B cell (primary cell): ENCODE results near the gene NHS. TPM values are rescaled to one million over a fixed set of nuclear protein-coding genes. Genes with fewer than 3 reads are reported as not detected.

Experiments
- ATAC-seq: fragments of 200-7000 bp; cut with Tn5 transposase; one replicate; pipeline ENCODE4 v1.10.0; 2021; ENCODE audit warnings: low read depth, mild to moderate bottlenecking, moderate number of reproducible peaks, moderate library complexity
- CTCF ChIA-PET: fragments of 350-600 bp; sonication (Branson Sonifier 250); formaldehyde crosslinking; loops from one replicate; lab custom pipeline; 2021; ENCODE audit warnings: antibody characterized with exemption, inconsistent platforms; lab: Charles Lee
- POLR2A ChIA-PET: fragments of 350-600 bp; sonication (Branson Sonifier 250); formaldehyde crosslinking; loops from one replicate; lab custom pipeline; 2021; ENCODE audit warnings: antibody characterized with exemption; lab: Charles Lee
- DNase-seq: peaks from one replicate; pipeline ENCODE4 v3.0.0; 2013
- H2AFZ ChIP-seq: 2 replicates; pipeline ENCODE4 v1.6.1; 2012; ENCODE audit warnings: mild to moderate bottlenecking, low read depth, low read length; ENCODE audit not compliant: insufficient read depth, poor library complexity, severe bottlenecking
- H3K27ac ChIP-seq, 2 donors: 1 replicate in 1 of 2; 2 replicates in 1 of 2; pipeline ENCODE4 v1.5.1; 2012 to 2013; ENCODE audit warnings: low read length in 2 of 2, mild to moderate bottlenecking in 2 of 2, moderate library complexity in 1 of 2
- H3K27me3 ChIP-seq, 4 experiments: fragments of 200-600 bp in 1 of 4; sonication (generic) in 1 of 4; replicated peaks in 1 of 4; 1 replicate in 2 of 4; 2 replicates in 2 of 4; pipeline versions ENCODE4 v1.6.1 to v1.7.0; 2013 to 2016; ENCODE audit warnings: low read length in 3 of 4, mild to moderate bottlenecking in 2 of 4, mixed read lengths in 1 of 4, moderate library complexity in 1 of 4; ENCODE audit not compliant: insufficient read depth in 4 of 4, control insufficient read depth in 3 of 4; ENCODE audit errors: control extremely low read depth in 1 of 4
- H3K36me3 ChIP-seq, 2 experiments: replicated peaks in 1 of 2; 1 replicate in 1 of 2; 2 replicates in 1 of 2; pipeline versions ENCODE4 v1.6.1 to v1.7.1; 2013; ENCODE audit warnings: low read length in 1 of 2; ENCODE audit not compliant: insufficient read depth in 2 of 2, control insufficient read depth in 1 of 2; ENCODE audit errors: control extremely low read depth in 1 of 2, extremely low read depth in 1 of 2
- H3K4me1 ChIP-seq, 2 donors: fragments of 200-600 bp in 1 of 2; sonication (generic) in 1 of 2; 1 replicate in 1 of 2; 2 replicates in 1 of 2; pipeline versions ENCODE4 v1.5.1 to v1.6.1; 2013 to 2017; ENCODE audit warnings: low read length in 2 of 2; ENCODE audit not compliant: control insufficient read depth in 2 of 2, insufficient read depth in 2 of 2
- H3K4me2 ChIP-seq: replicated peaks from 2 replicates; pipeline ENCODE3; 2012; ENCODE audit warnings: mild to moderate bottlenecking, low read depth, low read length; ENCODE audit not compliant: poor library complexity, severe bottlenecking
- H3K4me3 ChIP-seq, 5 experiments: fragments of 200-600 bp in 1 of 5; sonication (generic) in 1 of 5; 1 replicate in 3 of 5; 2 replicates in 2 of 5; pipeline versions ENCODE4 v1.5.1 to v1.7.0; 2011 to 2016; ENCODE audit warnings: low read length in 4 of 5, mild to moderate bottlenecking in 4 of 5, low read depth in 2 of 5, control low read depth in 1 of 5, moderate library complexity in 1 of 5; ENCODE audit not compliant: insufficient read depth in 1 of 5; ENCODE audit errors: control extremely low read depth in 1 of 5, extremely low read depth in 1 of 5
- H3K79me2 ChIP-seq: fragments of 200-600 bp; sonication (generic); one replicate; pipeline ENCODE4 v1.6.0; 2016; ENCODE audit warnings: low read length; ENCODE audit not compliant: control insufficient read depth, insufficient read depth
- H3K9ac ChIP-seq: fragments of 200-600 bp; sonication (generic); 2 replicates; pipeline ENCODE4 v1.6.1; 2017; ENCODE audit warnings: mild to moderate bottlenecking, low read length, moderate library complexity
- H3K9me3 ChIP-seq, 3 donors: one replicate each; pipeline versions ENCODE4 v1.6.1 to v1.7.1; 2013; ENCODE audit warnings: low read length in 2 of 3; ENCODE audit not compliant: control insufficient read depth in 2 of 3, insufficient read depth in 1 of 3; ENCODE audit errors: control extremely low read depth in 1 of 3
- H4K20me1 ChIP-seq: 2 replicates; pipeline ENCODE4 v1.6.0; 2012; ENCODE audit warnings: mild to moderate bottlenecking, low read length; ENCODE audit not compliant: insufficient read depth, control insufficient read depth, poor library complexity, severe bottlenecking
- H3K27ac Mint-ChIP-seq: one replicate; pipeline ENCODE4 v1.8.0; 2021; ENCODE audit warnings: mixed read lengths
- H3K27me3 Mint-ChIP-seq: one replicate; pipeline ENCODE4 v1.8.0; 2021; ENCODE audit warnings: mixed read lengths
- H3K4me1 Mint-ChIP-seq: one replicate; pipeline ENCODE4 v1.8.0; 2021; ENCODE audit warnings: mixed read lengths
- H3K4me3 Mint-ChIP-seq: one replicate; pipeline ENCODE4 v1.8.0; 2021; ENCODE audit warnings: mixed read lengths
- H3K9me3 Mint-ChIP-seq: one replicate; pipeline ENCODE4 v1.8.0; 2022; ENCODE audit warnings: mixed read lengths; ENCODE audit not compliant: insufficient read depth
- CTCF ChIP-seq: fragments of 200-600 bp; IDR thresholded peaks from one replicate; pipeline ENCODE4 v1.8.0; 2022; ENCODE audit warnings: antibody characterized with exemption, mild to moderate bottlenecking
- EZH2 ChIP-seq: IDR thresholded peaks from 2 replicates; pipeline ENCODE4 v1.6.1; 2012; ENCODE audit warnings: borderline replicate concordance, low read depth, mild to moderate bottlenecking, moderate library complexity, low read length; ENCODE audit not compliant: insufficient read depth, poor library complexity, severe bottlenecking
- WGBS: methylation state at CpG from one replicate; pipeline ENCODE4 v1.1.5; 2013; ENCODE audit warnings: missing lambda C conversion rate; ENCODE audit not compliant: insufficient coverage; 5-methylcytosine and 5-hydroxymethylcytosine counted together
- intact Hi-C: fragments of 100-400 bp; cut with micrococcal nuclease; formaldehyde crosslinking; loops from one replicate; pipeline ENCODE4 v1.10.0; 2022
- polyA plus RNA-seq: library from polyadenylated mRNA; depleted of rRNA; stranded (reverse); fragments of >200 nt; gene quantifications from 2 replicates; pipeline ENCODE4 v1.2.3, GENCODE V29; 2012
- total RNA-seq, 2 donors: library from RNA; stranded (reverse); fragments of 120-200 nt in 1 of 2; gene quantifications; 1 replicate in 1 of 2; 2 replicates in 1 of 2; pipeline versions ENCODE4 v1.2.3 to v1.2.4, GENCODE V29; 2013 to 2022

The NHS gene
- total and polyA plus RNA-seq, 2 donors (not counting 1 experiment from before 2014, with no cell fraction given), result not detected

GRCh38 chrX:17616936-17617335 is 241.9 kb downstream of the NHS start:
- CTCF ChIA-PET, result no interaction called here
- H3K9me3 Mint-ChIP-seq, result no peaks in the 10 kb centered on the region
- ATAC-seq, result no peak

GRCh38 chrX:17617806-17618205 is 242.8 kb downstream of the NHS start:
- ATAC-seq (no peak), DNase-seq (no peak)
- Mint-ChIP-seq H3K9me3 (no peaks in the 10 kb centered on the region), H3K4me3 (no peak overlapping the region), H3K4me1 (no peaks in the 10 kb centered on the region), H3K27ac (no peak overlapping the region), H3K27me3 (no peaks in the 10 kb centered on the region)
- ChIA-PET POLR2A (no interaction called here), CTCF (no interaction called here)
- WGBS, result no CpG with 5 or more reads among the region's 3 CpGs
- Histone ChIP-seq H3K9ac (no peak overlapping the region), H3K27me3 (no peaks in the 10 kb centered on the region), H3K9me3 (no peaks in the 10 kb centered on the region), H2AFZ (no peak overlapping the region), H4K20me1 (no peaks in the 10 kb centered on the region), H3K36me3 (no peaks in the 10 kb centered on the region), H3K4me2 (no peak overlapping the region), H3K4me3 (no peak overlapping the region), H3K4me1 (no peaks in the 10 kb centered on the region), H3K27ac (no peak overlapping the region), H3K79me2 (no peaks in the 10 kb centered on the region)
- intact Hi-C loops, result no loop called here
- TF ChIP-seq CTCF (no peak), EZH2 (no peak)

More at GRCh38 chrX:17616936-17617335, 241.9 kb downstream of the NHS start:
- Histone ChIP-seq H3K79me2 (no peaks in the 10 kb centered on the region), H3K9ac (no peak overlapping the region), H2AFZ (no peak overlapping the region), H3K27ac (no peak overlapping the region), H3K4me3 (no peak overlapping the region), H4K20me1 (no peaks in the 10 kb centered on the region), H3K9me3 (no peaks in the 10 kb centered on the region), H3K36me3 (no peaks in the 10 kb centered on the region), H3K27me3 (no peaks in the 10 kb centered on the region), H3K4me1 (no peaks in the 10 kb centered on the region), H3K4me2 (no peak overlapping the region)
- POLR2A ChIA-PET, result no interaction called here
- DNase-seq, result no peak
- no peak for TF ChIP-seq EZH2
- no peak for TF ChIP-seq CTCF
- H3K27ac Mint-ChIP-seq, result no peak overlapping the region
- intact Hi-C loops, result no loop called here
- no peaks in the 10 kb centered on the region for H3K27me3 Mint-ChIP-seq
- WGBS, result no CpG with 5 or more reads among the region's 9 CpGs
- no peak overlapping the region for H3K4me3 Mint-ChIP-seq
- no peaks in the 10 kb centered on the region for H3K4me1 Mint-ChIP-seq
